ENCODE results near the gene CYB5R3. TPM values are rescaled to one million over a fixed set of nuclear protein-coding genes. Genes with fewer than 3 reads are reported as not detected.
"Not testable (repeated sequence)": the region's sequence is repeated elsewhere in the genome, so short reads cannot be mapped to it uniquely, and the experiment has no call there.

The CYB5R3 gene
- total RNA-seq, 4 donors from 2014 or later = 134 to 200 (median 176) TPM

DNA sequence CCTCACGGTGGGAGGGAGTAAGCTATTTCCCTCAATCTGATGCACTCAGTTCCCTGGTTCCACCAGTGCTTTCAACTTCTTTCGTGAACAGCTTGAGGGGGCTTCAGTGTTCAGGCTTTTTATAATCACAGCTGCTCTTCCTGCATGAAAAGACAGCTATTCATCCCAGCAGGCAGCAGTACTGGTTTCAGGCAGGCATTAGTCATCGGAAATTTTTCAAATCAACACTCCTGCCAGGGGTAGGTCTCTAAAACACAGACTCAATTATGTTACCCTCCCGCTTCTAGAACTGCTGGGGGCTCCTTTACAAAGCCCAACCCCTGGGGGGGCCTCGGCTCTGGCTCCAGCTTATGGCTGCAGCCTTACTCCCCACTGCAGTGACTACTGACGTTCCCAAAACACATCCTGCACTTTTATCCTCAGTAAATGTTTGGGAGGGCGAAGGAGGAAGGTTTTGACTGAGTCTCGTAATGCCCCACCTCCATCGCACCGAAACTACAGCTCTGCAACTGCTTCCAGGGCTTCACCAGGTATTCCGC lies 40.3 kb downstream of the CYB5R3 start:
- Histone ChIP-seq H3K4me3 (peak overlapping the region in 1 of 4 donors; percentile 23), H3K9me3 (no peaks in the 10 kb centered on the region), H3K27ac (peak overlapping the region in 3 of 4 donors; percentile 52 to 75 (median 75)), H3K27me3 (no peaks in the 10 kb centered on the region), H3K4me1 (peaks cover 0 to 90% (median 49%) of the 10 kb centered on the region in 4 donors), H3K36me3 (peaks cover 0 to 16% (median 6%) of the 10 kb centered on the region in 3 donors)
- WGBS, 2 donors = 18 to 34% methylated on average over 11 of the region's 11 CpGs
- TF ChIP-seq EP300 (IDR thresholded peaks at IDR 0.05) (no peak), POLR2A (IDR thresholded peaks at IDR 0.05) (no peak)
- TF ChIP-seq, protein P1, sequence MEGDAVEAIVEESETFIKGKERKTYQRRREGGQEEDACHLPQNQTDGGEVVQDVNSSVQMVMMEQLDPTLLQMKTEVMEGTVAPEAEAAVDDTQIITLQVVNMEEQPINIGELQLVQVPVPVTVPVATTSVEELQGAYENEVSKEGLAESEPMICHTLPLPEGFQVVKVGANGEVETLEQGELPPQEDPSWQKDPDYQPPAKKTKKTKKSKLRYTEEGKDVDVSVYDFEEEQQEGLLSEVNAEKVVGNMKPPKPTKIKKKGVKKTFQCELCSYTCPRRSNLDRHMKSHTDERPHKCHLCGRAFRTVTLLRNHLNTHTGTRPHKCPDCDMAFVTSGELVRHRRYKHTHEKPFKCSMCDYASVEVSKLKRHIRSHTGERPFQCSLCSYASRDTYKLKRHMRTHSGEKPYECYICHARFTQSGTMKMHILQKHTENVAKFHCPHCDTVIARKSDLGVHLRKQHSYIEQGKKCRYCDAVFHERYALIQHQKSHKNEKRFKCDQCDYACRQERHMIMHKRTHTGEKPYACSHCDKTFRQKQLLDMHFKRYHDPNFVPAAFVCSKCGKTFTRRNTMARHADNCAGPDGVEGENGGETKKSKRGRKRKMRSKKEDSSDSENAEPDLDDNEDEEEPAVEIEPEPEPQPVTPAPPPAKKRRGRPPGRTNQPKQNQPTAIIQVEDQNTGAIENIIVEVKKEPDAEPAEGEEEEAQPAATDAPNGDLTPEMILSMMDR (IDR thresholded peaks at IDR 0.05) = no peak
- no peak for DNase-seq (ENCODE audit: low spot score in 2 of 2)

DNA sequence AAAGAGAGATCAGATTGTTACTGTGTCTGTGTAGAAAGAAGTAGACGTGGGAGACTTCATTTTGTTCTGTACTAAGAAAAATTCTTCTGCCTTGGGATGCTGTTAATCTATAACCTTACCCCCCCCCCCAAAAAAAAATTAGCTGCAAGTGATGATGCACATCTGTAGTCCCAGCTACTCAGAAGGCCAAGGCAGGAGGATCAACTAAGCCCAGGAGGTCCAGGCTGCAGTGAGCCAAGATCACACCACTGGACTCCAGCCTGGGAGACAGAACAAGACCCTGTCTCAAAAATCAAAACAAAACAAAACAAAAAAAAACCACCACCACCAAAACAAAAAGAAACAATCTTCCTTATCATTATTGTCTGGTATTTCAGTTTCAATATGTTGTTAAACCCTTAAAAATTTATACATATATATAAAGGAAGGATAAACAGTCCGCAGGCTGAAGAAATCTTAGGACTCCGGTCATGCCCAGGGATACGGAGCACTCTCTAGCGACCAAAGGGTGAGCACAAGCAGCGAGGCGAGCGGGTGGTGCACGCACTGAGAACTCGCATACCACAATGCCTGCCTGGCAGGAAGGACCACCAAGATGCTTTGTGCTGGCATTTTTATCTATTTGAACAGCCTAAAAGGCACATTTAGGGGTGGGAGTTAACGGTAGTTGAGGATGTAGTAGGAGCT lies 40.9 kb downstream of the CYB5R3 start:
- peaks cover 0 to 88% (median 46%) of the 10 kb centered on the region in 4 donors for H3K4me1 ChIP-seq

DNA sequence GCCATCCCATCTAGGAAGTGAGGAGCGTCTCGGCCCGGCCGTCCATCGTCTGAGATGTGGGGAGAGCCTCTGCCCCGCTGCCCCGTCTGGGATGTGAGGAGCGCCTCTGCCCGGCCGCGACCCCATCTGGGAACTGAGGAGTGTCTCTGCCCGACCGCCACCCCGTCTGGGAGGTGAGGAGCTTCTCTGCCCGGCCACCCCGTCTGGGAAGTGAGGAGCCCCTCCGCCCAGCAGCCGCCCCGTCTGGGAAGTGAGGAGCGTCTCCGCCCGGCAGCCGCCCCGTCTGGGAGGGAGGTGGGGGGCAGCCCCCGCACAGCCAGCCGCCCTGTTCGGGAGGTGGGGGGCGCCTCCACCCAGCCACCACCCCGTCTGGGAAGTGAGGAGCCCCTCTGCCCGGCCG lies 41.6 kb downstream of the CYB5R3 start:
- not testable (repeated sequence) for H3K9me3 ChIP-seq; H3K4me3 ChIP-seq; H3K27me3 ChIP-seq; DNase-seq (ENCODE audit: low spot score in 2 of 2)
- H3K36me3 ChIP-seq = peaks cover 0 to 20% (median 9%) of the 10 kb centered on the region in 3 donors
- WGBS, 2 donors = 84 to 87% methylated on average over 19 to 20 of the region's 31 CpGs
- H3K4me1 ChIP-seq = peaks cover 0 to 82% (median 40%) of the 10 kb centered on the region in 4 donors
- peak overlapping the region in 2 of 4 donors; percentile 75 for H3K27ac ChIP-seq

More for the DNA sequence above, 40.9 kb downstream of the CYB5R3 start:
- peak overlapping the region in 1 of 4 donors; percentile 23 for H3K4me3 ChIP-seq
- no peaks in the 10 kb centered on the region for H3K9me3 ChIP-seq
- no peak for DNase-seq (ENCODE audit: low spot score in 2 of 2)
- H3K27me3 ChIP-seq = no peaks in the 10 kb centered on the region
- H3K27ac ChIP-seq = peak overlapping the region in 3 of 4 donors; percentile 52 to 75 (median 75)
- peaks cover 0 to 16% (median 6%) of the 10 kb centered on the region in 3 donors for H3K36me3 ChIP-seq
- TF ChIP-seq EP300 (IDR thresholded peaks at IDR 0.05) (no peak), POLR2A (IDR thresholded peaks at IDR 0.05) (no peak)
- TF ChIP-seq, protein P1 (IDR thresholded peaks at IDR 0.05) = no peak
- WGBS, 2 donors = 47 to 68% methylated on average over 11 of the region's 11 CpGs

DNA sequence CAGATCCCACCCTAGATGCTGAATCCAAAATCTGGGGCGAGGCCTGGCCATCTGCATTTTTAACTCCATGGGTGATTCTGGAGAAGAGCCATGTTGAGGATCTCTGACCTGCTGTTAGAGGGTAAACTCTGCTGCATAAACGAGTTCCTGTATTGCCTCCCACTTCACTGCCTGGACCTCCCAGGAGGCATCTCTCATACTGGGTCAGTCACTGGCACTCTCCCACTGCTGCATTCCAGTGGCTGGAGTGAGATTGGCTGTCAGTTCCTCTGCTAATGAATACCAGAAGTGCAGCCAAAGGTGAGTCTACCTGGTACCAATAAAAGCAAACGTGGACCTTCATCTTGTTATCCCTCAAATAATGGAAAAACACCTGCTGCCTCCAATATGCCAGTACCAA lies 44.8 kb downstream of the CYB5R3 start:
- H3K27ac ChIP-seq = peak overlapping the region in 1 of 4 donors; percentile 17
- DNase-seq (ENCODE audit: low spot score in 2 of 2) = no peak
- no peaks in the 10 kb centered on the region for H3K9me3 ChIP-seq
- TF ChIP-seq, protein P1 (IDR thresholded peaks at IDR 0.05) = no peak
- TF ChIP-seq EP300 (IDR thresholded peaks at IDR 0.05) = no peak
- TF ChIP-seq POLR2A (IDR thresholded peaks at IDR 0.05) = no peak
- WGBS, 2 donors = 51 to 62% methylated on average over 3 of the region's 3 CpGs
- H3K4me1 ChIP-seq = peaks cover 0 to 53% (median 22%) of the 10 kb centered on the region in 4 donors
- peaks cover 0 to 53% (median 21%) of the 10 kb centered on the region in 3 donors for H3K36me3 ChIP-seq
- no peaks in the 10 kb centered on the region for H3K27me3 ChIP-seq
- no peak overlapping the region for H3K4me3 ChIP-seq

DNA sequence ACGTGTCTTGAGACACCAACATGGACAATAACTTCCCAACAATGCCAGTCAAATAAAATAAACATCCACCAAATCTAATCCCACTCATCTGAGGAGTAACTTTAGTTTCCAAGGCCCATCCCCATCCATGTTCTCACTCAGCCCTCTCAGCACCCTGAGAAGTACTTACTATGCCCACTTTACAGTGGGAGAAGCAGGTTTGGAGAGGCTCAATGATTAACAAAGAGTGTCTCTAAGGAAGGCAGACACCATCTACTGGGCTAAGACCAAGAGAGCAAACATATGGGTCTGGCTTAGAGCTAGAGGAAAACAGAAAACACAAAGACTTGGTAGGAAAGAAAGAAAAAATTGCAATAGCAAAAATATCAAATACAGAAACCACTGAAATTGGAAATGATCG lies 45.8 kb downstream of the CYB5R3 start:
- WGBS, 2 donors = 86 to 88% methylated on average over 2 of the region's 2 CpGs

More for the DNA sequence above, 45.8 kb downstream of the CYB5R3 start:
- Histone ChIP-seq H3K4me3 (no peak overlapping the region), H3K27me3 (no peaks in the 10 kb centered on the region), H3K9me3 (no peaks in the 10 kb centered on the region), H3K36me3 (peaks cover 0 to 62% (median 31%) of the 10 kb centered on the region in 3 donors), H3K27ac (no peak overlapping the region), H3K4me1 (peaks cover 0 to 43% (median 13%) of the 10 kb centered on the region in 4 donors)
- TF ChIP-seq POLR2A (IDR thresholded peaks at IDR 0.05) (no peak), EP300 (IDR thresholded peaks at IDR 0.05) (no peak)
- TF ChIP-seq, protein P1 (IDR thresholded peaks at IDR 0.05) = no peak
- no peak for DNase-seq (ENCODE audit: low spot score in 2 of 2)
